Stimulated activated CD8-positive, alpha-beta memory T cell treated with anti-CD3 and anti-CD28 coated beads, Interleukin-12 subunit alpha, Interleukin-12 subunit beta, amount 100 ng/mL, for 24 hours (primary cell): ENCODE results near the gene PTPN1.
A peak's percentile ranks its signal among the peaks of the same experiment; 100 is the strongest.
"Not testable (repeated sequence)": the region's sequence is repeated elsewhere in the genome, so short reads cannot be mapped to it uniquely, and the experiment has no call there.

ENCODE experiments used
- DNase-seq: peaks from one replicate; pipeline ENCODE4 v3.0.0-alpha.2; 2020; ENCODE audit errors: extremely low read depth

The PTPN1 gene

DNA sequence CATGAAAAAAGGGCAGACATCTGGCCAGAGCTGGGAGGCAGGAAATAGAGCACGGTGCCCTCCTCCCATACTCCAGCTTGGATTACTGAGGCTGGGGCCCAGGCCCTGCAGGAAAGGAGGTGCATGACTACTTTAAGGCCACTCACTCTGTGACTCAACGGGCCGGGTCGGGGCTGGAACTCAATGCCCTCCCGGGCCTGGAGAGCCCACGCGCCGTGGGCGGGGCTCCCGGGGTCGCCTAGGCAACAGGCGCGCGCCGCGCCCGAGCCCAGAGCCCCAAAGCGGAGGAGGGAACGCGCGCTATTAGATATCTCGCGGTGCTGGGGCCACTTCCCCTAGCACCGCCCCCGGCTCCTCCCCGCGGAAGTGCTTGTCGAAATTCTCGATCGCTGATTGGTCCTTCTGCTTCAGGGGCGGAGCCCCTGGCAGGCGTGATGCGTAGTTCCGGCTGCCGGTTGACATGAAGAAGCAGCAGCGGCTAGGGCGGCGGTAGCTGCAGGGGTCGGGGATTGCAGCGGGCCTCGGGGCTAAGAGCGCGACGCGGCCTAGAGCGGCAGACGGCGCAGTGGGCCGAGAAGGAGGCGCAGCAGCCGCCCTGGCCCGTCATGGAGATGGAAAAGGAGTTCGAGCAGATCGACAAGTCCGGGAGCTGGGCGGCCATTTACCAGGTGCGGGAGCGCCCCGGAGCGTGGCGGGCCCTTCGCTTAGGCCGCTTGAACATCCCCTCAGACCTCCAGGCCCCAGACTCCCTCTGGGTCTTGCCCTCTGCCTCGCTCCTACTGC, at the start of gene PTPN1:
TSS of gene PTPN1 (plus strand) at position 461 of the 783 bp plus-strand sequence. CDS start at position 606, 145 bp downstream.
- DNase-seq, result peak; percentile 95

DNA sequence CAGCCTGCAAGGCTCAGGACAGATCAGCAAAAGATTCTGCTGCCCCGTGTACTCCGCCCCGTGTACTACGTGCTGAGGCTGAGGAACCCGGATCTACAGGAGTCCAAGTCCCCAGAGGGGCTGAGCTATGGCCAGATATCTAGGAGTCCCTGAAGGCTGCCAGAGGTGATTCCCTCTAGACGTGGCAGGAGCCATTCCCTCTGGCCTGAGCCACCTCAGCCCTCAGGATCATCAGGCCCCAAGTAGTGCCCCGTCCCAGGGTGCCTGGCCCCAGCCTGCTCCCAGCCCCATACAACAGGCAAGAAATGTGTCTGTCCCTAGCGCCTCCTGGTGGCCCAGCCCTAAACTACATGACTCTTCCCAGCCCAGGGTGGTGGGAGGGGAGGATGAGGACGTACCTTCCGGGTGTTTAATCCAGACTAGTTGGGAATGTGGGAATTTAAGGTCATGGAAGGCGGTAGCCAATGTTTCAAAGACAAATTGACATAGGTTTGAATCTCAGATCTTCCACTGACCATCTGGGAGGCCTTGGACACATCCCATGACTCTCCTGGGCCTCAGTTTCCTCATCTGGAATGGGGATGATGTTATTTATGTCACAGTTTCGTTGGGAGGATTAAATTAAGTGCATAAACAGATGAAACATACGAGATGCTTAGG, 49.4 kb upstream of the PTPN1 start:
- peak; percentile 55 for DNase-seq

DNA sequence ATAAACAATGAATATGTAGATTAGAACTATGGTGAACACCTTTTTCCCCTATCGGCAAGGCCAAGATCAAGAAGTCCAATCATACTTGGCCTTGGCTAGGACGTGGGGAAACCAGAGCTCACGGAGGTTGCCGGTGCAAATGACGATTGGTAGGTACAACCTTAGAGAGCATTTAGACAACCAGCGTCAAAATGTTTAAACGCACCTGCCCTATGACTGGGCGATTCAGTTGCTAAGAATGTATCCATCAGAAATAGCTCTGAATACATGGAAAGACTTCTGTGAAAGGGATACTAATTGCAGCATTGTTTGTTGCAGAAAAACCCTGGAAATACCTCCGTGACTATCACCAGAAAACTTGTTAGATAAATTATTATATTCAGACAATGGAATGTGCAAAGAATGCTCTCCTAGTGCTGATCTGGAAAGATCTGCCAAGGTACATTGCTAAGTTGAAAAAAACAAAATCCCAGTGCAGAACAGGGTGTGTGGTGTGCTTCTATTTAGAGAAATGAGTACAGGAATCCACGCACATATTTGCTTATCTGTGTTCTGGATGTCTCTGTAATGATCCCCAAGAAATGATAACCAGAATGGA, 48.0 kb upstream of the PTPN1 start:
- no peak for DNase-seq

DNA sequence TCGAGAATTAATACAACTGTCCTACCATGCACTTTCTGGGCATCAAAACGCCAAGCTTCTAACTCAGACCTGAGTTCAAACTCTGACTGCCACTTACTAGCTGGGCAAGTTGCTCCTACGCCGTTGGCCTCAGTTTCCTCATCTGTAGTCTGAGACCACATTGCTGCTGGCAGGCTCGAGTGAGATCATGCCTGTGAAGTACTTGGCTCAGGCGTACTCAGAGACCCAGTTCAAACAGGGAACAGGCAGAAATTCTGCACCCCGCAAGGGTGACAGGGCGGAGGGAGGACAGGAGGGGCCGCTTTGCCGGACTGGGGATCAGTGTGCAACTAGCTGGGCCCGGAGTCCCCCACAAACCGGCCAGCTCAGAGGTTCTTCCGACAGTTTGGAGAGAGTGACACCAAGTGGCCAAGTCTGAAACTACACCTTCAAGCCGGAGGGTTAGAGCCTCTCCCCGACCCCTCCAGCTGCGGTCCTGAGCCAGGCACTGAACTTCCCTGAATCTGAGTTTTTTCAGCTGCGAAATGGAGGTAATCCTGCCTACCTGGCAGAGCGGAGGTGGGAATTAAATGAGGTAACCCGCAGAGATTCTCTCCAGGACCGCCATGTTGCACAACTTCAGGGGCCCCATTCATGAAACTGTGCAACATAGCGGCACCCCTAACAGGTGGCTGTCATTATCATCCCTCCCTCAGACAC, 46.0 kb upstream of the PTPN1 start:
- no peak for DNase-seq

DNA sequence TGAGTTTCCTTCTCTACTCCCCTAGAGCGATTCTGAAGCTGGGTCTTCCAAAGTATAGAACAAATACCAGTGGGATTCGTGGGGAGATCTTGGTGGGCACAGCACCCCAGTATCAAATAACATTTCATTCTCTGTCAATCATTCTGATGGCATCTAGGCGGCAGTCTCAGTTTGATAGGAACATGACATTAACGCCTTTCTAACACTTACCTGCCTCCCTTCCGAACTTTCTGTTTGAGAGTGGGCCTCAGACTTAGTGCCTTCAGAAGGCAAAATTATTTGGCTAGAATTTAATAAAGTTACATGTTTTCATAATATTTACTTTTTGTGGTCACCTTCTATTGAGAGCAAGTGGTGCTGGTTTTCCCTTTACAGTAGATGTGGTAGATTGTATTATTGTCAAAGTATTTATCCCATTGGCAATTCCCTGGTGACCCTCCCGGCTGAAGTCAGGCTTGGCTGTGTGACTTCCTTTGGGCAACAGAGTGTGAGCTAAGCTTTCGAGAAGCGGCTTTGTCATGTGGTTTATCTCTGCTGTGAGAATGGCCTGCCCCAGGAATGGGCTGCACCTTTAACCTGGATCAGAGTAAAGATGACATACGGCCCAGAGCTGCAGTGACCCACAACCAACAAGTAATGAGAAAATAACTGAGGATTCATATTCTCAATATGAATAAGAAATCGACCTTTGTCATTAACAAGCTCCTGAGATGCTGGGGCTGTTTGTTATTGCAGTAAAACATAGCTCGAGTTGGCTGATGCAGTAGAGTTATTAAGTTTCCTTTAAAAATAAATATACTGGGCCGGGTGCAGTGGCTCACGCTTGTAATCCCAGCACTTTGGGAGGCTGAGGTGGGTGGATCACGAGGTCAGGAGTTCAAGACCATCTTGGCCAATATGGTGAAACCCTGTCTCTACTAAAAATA, 45.2 kb upstream of the PTPN1 start:
- DNase-seq, result no peak

DNA sequence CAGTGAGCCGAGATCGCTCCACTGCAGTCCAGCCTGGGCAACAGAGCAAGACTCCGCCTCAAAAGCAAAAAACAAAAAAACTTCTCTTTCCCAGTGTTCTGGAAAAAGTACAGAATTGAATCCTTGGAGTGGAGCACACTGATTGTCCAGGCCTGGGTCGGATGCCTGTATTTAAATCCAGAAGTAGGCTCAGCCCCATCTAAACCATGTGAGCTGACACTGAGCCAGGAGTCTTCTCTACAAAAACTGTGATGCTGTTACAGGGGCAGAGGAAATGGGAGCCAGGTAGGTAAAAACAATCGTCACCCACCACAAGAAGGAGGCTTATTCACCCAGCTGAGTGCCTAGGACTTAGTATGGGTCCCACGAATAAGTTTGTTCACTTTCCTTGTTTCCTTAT, 43.0 kb upstream of the PTPN1 start:
- no peak for DNase-seq

DNA sequence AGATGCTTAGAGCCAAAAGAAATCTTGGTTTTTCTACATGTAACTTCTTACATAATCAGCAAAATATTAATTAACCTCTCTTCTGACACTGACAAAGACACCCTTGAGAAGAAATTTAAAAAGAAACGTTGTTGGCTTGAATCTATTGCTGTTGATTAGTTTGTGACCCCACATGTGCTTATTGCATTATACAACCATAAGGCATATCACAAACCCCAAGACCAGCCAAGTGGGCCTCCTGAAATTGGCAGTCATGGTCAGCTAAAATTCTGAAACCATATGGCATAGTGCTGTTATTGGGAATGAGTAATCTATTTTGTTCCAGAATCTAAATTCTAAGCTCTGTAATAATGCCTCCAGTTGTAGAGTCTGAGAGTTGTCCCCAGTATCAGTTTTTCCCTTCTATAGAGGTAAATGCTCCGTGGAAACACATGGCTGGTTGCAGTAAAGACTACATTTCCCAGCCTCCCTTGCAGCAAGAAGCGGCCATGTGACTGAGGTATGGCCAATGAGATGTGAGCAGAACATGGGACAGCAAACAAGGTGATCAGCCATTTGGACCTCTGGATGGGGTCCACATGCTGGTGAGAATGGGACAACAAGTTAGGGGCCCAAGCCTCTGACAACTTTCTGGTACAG, 42.3 kb upstream of the PTPN1 start:
- no peak for DNase-seq

DNA sequence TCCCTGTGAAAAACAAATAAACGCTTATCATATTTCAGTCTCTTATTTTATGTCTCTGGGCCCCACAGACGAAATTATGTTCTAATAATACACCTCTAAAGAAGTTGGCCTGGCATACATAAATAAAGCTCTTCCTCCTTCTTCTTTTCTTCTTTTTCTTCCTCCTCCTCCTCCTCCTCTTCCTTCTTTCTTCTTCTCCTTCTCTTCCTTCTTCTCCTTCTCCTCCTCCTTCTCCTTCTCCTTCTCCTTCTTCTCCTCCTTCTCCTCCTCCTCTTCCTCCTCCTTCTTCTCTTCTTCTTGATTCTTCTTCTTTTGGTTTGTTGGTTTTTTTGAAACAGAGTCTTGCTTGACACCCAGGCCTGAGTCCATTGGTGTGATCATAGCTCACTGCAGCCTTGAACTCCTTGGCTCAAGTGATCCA, 41.8 kb upstream of the PTPN1 start:
- DNase-seq, result no peak

DNA sequence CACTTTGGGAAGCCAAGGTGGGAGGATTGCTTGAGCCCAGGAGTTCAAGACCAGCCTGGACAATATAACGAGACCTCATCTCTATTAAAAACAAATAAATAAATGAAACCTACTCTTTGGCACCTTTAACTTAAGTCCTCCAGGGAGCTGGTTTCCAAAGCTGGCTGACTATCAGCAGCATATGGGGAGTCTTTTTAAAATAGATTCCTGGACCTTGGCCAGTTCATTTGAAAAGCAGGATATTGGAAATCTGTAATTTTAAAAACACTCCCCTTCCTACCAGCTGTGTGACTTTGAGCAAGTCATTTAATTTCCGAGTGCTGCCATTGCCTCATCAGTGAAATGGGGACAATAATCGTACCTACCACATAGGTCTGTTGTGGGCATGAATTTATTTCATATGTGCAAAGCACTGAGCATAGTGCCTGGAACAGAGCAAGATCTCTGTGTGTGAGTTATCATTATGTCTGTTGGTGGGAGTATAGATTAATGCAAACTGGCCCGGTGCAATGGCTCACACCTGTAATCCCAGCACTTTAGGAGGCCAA, 40.9 kb upstream of the PTPN1 start:
- no peak for DNase-seq

DNA sequence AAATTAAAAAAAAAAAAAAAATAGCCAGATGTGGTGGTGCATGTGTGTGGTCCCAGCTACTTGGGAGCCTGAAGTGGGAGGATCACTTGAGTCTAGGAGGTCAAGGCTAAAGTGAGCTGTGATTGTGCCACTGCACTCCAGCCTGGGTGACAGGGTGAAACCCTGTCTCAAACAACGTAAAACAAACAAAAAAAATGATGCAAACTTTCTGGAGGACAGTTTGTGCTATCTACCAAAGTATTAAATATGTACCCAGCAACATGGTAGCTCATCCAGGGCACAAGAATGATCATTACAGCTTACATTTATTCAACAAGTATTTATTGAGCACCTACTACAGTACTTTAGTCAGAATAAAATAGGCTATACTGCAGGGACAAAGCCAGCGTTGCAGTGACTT, 40.4 kb upstream of the PTPN1 start:
- no peak for DNase-seq

DNA sequence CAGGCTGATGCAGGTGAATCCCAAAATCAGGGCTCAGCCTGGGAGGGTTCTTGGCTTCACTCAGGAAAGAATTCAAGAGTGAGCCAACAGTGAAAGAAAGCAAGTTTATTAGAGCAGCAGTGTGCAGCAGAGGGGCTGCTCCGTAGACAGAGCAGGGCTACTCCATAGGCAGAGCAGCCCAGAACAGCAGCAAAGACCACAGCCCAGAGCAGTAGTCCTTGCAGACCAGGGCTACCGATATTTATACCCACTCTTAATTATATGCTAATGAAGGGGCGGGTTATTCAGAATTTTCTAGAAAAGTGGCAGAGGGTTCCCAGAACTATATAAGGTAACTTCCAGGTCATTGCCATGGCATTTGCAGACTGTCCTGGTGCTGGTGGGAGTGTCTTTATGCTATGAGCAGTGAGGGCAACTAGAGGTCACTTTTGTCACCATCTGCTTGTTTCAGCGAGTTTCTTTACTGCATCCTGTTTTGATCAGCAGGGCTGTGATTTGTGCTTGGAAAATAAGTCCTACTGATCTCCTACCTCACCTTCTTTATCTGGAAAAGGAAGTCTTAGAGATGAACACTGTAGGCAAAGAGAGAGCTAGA, 39.8 kb upstream of the PTPN1 start:
- DNase-seq, result no peak

DNA sequence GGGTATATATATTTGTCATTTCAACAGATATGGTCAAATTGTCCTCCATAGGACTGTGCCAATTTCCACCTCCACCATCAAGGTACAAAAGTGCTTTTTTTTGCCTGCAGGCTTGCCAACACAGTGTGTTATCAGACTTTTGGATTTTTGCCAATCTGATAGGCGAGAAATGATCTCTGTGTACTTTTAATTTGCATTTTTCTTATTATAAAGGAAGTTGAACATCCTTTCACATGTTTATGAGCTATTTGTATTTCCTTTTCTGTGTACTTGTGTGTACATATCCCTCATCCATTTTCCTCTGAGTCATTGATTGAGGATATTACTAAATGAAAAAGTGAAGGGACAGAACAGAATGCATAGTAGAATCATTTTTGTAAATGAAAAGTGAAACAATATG, 39.0 kb upstream of the PTPN1 start:
- no peak for DNase-seq

DNA sequence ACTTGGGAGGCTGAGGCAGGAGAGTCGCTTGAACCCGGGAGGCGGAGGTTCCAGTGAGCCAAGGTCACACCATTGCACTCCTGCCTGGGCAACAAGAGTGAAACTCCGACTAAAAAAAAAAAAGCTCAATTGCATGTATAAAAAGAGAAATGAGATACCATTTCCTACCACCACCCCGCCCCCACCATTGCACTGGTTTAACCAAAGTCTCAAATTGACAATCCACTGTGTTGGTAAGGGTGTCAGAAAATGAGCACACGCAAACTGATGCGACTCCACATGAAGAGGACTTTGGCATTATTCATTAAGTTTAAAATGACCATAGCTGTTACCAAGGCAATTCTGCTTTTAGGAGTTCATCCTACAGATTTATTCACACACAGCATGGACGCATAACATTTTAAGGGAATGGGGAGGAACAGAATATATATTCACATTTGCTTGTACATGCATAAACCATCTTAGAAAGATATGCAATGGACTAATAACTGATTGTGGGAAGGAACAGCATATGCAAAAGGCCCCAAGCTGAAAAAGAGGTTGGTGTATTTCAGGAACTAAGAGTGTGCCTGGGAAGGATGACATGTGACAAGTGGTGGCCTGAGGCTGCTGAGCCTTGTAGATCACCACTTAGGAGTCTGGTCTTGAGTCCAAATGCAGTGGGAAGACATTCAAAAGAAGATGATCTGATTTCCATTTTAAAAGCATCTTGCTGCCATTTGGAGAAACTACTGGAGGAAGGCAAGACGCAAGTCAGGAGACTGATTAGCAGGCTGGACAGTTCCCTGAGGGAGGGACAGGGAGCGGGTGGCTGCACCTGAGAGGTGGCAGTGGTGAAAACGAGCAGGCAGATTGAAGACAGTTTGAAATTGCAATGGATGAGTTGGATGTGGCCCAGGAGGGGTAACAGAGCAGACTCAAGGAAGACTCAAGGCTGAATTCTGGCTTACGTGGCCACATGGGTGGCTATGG, 37.2 kb upstream of the PTPN1 start:
- no peak for DNase-seq

DNA sequence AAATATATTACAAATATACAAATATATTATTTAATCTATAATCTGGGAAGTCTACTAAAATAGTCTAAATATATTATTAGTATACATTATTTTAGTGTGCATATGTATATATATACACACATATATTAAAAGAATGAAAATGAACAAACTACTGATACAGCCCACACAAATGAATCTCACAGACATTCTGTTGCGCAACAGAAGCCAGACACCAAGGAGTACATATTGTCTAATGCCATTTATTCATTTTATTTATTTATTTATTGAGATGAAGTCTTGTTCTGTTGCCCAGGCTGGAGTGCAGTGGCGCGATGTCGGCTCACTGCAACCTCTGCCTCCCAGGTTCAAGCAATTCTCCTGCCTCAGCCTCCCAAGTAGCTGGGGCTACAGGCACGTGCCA, 35.8 kb upstream of the PTPN1 start:
- DNase-seq, result not testable (repeated sequence)

DNA sequence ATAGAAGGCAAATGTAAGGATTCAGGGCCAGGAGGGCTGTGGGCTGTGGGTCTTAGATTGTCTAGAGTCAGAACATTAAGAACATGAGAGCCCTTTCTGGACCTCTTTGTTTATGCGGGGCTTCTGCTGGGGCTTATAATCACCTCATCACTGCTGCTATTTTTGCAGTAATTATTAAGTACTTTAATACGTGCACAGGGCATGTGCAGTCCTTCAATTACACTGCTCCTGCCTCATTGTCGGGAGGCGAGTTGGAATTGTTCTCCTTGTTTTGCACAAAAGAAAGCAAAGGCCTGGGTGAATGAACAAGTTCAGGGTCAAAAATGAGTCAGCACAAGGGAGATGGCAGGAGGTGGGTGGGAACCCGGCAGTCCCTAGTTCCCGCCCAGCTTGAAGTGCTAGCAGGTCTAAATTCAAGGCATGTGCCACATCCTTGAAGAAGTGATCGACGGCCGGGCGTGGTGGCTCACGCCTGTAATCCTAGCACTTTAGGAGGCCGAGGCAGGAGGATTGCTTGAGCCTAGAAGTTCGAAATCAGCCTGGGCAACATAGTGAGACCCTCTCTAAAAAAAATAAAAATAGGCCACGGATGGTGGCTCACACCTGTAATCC, 34.4 kb upstream of the PTPN1 start:
- no peak for DNase-seq

DNA sequence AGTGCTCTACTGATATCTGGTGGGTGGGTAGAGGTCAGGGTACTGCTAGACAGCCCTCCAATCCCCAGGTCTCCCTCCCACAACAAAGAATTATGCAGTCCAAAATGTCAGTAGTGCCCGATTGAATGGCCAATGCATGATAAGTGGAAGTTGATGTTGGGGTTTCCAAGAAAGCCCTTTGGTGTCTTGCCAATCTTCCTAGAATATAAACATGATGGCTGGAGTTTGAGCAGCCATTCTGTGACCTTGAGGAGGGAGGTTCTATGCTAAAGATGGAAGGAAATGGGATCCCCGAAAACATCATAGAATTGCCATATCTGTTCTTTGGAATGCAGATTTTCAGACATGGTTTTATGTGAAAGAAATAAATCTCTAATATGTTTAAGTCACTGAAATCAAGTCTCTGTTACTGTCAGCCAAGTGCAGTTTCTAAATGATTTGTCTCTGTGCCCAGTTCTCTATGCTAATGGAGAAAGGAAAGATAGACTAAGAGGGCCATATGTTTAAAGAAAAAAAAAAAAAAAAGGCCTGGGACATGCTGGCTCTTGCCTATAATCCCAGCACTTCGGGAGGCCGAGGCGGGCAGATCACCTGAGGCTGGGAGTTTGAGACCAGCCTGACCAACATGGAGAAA, 32.8 kb upstream of the PTPN1 start:
- DNase-seq, result no peak

DNA sequence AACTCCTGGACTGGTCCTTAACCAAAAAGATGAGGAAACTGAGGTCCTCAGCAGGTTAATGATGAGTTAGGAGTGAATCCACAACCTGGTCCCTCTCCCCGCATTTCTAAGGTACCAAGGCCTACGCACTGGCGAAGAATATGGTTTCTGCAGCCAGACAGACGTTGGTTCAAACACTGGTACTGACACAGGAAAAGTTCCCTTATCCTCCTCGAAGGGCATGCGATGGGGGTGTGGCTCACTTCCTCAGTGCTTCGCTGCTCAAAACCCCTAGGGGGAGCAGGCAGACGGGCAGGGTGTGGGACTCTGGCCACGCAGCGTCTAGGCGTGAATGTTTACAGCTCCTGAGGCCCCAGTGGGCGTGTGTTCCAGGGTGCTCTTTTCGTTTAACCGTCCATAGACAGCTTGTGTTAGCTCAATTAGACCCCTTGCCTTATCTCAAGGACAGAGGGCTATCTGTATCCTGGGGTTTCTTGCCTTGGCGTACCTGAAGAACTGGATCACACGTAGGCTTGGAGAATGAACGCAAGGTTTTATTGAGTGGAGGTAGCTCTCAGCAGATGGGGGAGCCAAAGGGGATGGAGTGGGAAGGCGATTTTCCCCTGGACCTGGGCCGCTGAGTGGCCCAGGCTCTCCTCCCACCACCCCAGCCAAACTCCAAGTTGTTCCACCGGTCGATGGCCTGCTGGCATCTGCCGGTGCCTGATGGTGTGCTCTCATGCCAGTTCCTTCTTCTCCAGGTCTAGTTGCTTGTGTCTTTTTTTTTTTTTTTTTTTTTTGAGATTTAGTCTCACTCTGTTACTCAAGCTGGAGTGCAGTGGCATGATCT, 31.8 kb upstream of the PTPN1 start:
- DNase-seq, result peak; percentile 41
